GM19455 (cell line): Measurements from ENCODE around the gene BTG1.
"Not testable (repeated sequence)": the region's sequence is repeated elsewhere in the genome, so short reads cannot be mapped to it uniquely, and the experiment has no call there.

ENCODE experiments used
- ATAC-seq: cut with Tn5 transposase; IDR thresholded peaks from one replicate; pipeline ENCODE4 v1.9.1; 2021; ENCODE audit not compliant: unreplicated experiment

Gene BTG1

DNA sequence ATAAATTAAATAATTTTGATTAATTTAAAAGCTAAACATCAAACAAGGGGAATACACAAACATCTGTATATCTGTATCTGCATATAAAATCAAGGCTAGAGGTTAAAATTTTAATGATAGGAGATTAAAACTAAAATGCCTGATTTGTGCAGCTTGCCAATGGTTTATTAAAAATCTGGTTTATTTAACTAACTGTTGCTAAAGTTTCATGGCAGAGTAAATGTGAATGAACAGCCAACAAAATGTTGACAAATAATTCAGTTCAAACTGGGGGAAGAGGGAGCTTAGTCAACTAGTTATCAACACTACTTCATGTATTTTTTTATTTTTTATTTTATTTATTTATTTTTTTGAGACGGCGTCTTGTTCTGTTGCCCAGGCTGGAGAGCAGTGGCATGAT, 43.0 kb downstream of the BTG1 start:
- no peak for ATAC-seq

DNA sequence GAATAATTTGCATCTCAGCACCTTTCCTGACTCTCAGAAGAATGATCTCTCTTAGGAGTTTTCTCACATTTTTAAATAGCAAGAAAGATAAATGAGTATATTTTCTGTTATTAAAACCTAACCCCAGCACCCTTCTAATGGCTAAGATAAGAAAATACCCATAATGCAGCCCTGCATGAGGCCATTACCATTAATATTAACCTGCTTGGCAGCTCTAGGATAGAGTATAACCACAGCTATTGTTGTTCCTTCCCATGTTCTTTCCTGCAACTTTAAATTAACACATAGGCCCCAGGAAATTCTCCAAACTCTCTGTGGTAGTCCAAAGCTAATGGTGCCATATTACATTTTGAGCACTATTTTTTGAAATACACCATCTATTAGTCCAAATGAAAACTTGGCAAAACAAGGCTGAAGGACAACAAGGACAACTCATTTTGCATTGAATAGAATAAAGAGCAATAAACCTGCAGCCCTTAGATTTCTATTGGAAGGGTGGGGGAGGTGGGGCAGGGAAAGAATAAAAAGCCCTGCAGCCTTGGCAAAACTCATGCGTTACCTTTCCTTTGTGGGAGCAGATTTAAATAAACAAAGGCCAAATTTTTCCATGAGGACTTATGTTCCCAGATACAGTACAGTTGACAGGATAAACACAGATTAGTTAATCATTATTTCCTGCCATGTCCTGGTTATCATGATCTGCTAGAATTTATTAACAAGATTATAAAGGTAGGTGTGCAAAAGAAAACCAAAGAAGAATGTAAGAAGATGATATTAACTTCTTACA, 46.9 kb downstream of the BTG1 start:
- ATAC-seq, result no peak

DNA sequence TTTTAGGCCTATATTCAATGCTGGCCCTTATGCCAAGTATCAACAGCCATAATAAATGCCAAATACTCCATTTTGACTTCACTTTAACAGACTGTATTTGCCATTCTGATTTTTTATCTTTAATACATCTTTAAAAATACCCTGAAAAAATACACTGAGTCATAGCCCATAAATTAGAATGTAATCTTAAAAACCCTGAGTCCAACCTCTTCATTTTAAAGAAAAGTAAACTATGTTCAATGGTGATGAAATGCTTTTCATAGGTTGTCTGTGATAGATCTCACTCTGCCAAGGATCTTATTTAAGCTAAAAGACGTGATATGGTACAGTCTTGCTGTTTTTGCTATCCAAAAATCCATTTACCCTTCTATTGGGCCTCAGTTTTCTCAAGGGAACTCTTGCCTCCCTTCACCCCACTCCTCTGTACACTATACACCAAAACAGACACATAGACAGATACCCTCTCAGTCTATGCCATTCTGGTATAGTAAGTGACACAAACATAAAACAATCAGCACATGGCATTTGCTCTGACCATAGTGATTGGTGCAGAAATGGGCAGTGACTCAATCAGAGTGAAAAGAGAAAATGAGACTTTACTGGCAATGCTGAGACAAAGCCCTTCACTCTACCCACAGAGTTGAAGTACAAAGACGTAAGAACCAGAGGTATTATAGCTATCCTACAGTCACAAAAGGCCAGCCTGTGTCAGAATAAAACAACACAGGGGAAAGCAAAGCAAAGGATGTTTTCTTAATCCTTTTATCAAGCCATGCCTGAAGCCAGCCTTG, 49.1 kb downstream of the BTG1 start:
- ATAC-seq, result no peak

DNA sequence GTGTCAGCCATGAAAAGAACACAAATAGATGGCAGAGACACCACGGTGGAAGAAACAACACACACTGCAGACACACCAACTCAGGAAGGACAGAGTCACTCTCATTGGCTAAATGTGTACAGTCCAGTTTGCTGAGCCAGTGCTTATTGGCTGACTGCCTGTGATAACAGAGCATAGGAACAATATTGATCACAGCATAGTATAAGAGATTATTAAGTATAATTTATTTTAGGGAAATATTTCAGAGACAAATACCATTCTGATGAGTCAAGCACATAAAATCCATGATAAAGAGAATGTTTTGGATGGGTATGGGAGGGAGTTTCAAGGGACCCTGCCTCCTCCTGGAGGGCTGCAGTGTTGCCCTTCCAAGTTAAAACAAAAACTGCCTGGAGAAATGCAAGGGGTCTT, 50.9 kb downstream of the BTG1 start:
- ATAC-seq, result no peak

DNA sequence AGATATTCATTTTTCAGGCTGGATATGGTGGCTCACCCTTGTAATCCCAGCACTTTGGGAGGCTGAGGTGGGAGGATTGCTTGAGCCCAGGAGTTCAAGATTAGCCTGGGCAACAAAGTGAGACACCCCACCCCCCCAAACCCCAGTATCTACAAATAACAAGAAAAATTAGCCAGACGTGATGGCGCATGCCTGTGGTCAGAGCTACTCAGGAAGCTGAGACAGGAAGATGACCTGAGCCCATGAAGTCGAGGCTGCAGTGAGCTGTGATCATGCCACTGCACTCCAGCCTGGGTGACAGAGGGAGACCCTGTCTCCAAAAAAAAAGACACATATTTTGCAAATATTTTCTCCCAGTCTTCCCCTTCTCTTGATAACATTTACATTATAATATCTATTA, 51.3 kb downstream of the BTG1 start:
- ATAC-seq, result not testable (repeated sequence)
